Vagina (tissue), 2 donors: ENCODE measurements around the gene DACH1.

Source experiments
- POLR2A ChIP-seq, 2 donors: fragments of 450-650 bp; IDR thresholded peaks; one replicate each; pipeline ENCODE4 v1.6.1; 2017; ENCODE audit warnings: antibody characterized with exemption in 2 of 2, mild to moderate bottlenecking in 2 of 2, moderate library complexity in 2 of 2
- POLR2AphosphoS5 ChIP-seq, 2 donors: sonication (generic); formaldehyde crosslinking; IDR thresholded peaks; one replicate each; pipeline ENCODE4 v1.9.0; 2017; ENCODE audit warnings: antibody characterized with exemption in 2 of 2, mild to moderate bottlenecking in 2 of 2, low read depth in 1 of 2; ENCODE audit not compliant: insufficient read depth in 1 of 2
- TF ChIP-seq, protein P1 (sequence below), 3 experiments: fragments of 450-650 bp in 2 of 3; fragments of 200-600 bp in 1 of 3; sonication (generic) in 1 of 3; IDR thresholded peaks; one replicate each; pipeline ENCODE4 v1.5.1; 2017 to 2019; ENCODE audit warnings: antibody characterized with exemption in 3 of 3, mild to moderate bottlenecking in 2 of 3, moderate library complexity in 2 of 3

DNA sequence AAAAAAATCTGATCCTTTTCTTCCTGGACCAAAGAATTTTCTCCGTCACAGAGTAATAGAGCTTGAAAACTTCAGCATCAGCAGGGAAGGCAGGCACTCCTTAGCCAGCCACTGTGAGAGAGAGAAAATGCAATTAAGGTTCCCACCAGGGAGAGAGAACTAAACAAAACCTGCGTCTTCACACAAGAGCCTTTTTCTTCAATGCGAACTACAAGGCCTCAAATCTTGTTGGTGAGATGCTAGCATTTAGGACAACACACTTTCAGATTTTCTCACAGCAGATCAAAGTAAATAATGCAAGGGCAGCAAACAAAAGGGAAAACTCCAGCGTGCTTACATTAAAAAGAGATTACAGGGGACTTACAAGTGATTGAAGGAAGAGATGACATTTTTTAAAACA is 80.1 kb downstream of the DACH1 start:
- TF ChIP-seq, protein P1, sequence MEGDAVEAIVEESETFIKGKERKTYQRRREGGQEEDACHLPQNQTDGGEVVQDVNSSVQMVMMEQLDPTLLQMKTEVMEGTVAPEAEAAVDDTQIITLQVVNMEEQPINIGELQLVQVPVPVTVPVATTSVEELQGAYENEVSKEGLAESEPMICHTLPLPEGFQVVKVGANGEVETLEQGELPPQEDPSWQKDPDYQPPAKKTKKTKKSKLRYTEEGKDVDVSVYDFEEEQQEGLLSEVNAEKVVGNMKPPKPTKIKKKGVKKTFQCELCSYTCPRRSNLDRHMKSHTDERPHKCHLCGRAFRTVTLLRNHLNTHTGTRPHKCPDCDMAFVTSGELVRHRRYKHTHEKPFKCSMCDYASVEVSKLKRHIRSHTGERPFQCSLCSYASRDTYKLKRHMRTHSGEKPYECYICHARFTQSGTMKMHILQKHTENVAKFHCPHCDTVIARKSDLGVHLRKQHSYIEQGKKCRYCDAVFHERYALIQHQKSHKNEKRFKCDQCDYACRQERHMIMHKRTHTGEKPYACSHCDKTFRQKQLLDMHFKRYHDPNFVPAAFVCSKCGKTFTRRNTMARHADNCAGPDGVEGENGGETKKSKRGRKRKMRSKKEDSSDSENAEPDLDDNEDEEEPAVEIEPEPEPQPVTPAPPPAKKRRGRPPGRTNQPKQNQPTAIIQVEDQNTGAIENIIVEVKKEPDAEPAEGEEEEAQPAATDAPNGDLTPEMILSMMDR (IDR thresholded peaks at IDR 0.05): no peak
- no peak for TF ChIP-seq POLR2A (IDR thresholded peaks at IDR 0.05)
- TF ChIP-seq POLR2AphosphoS5 (IDR thresholded peaks at IDR 0.05; ENCODE audit: insufficient read depth in 1 of 2, low read depth in 1 of 2): no peak
